GM12878 (cell line): ENCODE measurements around the gene LNX2. TPM values are rescaled to one million over a fixed set of nuclear protein-coding genes. Genes with fewer than 3 reads are reported as not detected.
A peak's percentile ranks its signal among the peaks of the same experiment; 100 is the strongest.

Source experiments
- ATAC-seq: fragments of 200-7000 bp; cut with Tn5 transposase; 3 replicates; pipeline ENCODE4 v1.9.1; 2020; ENCODE audit warnings: mild to moderate bottlenecking, moderate library complexity
- BruUV-seq: library from RNA; stranded (reverse); fragments of 400-500 nt; replicated peaks from 2 replicates; lab custom pipeline; 2021; lab: Mats Ljungman, UMichigan
- CTCF ChIA-PET: fragments of 300-600 bp; sonication (Branson Sonifier 250); formaldehyde crosslinking; extraction: SDS; loops from one replicate; lab custom pipeline; 2021; ENCODE audit warnings: inconsistent platforms; lab: Yijun Ruan, JAX
- POLR2A ChIA-PET: fragments of 350-600 bp; formaldehyde crosslinking; extraction: SDS; loops from one replicate; lab custom pipeline; 2021; ENCODE audit warnings: inconsistent platforms; lab: Charles Lee
- RAD21 ChIA-PET: fragments of 300-600 bp; sonication (Branson Sonifier 250); formaldehyde crosslinking; loops from one replicate; lab custom pipeline; 2023; ENCODE audit warnings: antibody characterized with exemption; ENCODE audit not compliant: unreplicated experiment; lab: Charles Lee
- SMC1A ChIA-PET: fragments of 300-600 bp; sonication (Branson Sonifier 250); formaldehyde crosslinking; loops from one replicate; lab custom pipeline; 2023; ENCODE audit not compliant: unreplicated experiment, uncharacterized antibody; lab: Charles Lee
- DNase-seq: peaks from one replicate; pipeline ENCODE4 v3.0.0-alpha.2; 2011; ENCODE audit warnings: low read depth, low spot score
- FAIRE-seq: peaks from 3 replicates; lab custom pipeline; 2011; peaks lifted over from hg19 to GRCh38; lab: Jason Lieb, UNC
- H2AFZ ChIP-seq: 2 replicates; pipeline ENCODE4 v1.6.0; 2011; ENCODE audit warnings: low read depth, low read length, control low read depth; ENCODE audit not compliant: control insufficient read depth
- H3K27ac ChIP-seq: 2 replicates; pipeline ENCODE4 v1.5.1; 2011; ENCODE audit warnings: control low read depth; ENCODE audit not compliant: control insufficient read depth, insufficient read depth
- H3K27me3 ChIP-seq, 2 experiments: replicated peaks in 1 of 2; 2 replicates each; pipeline versions ENCODE4 v1.6.0 to v1.6.1; 2011; ENCODE audit warnings: low read length in 1 of 2; ENCODE audit not compliant: control insufficient read depth in 2 of 2, insufficient read depth in 2 of 2
- H3K36me3 ChIP-seq, 2 experiments: 2 replicates each; pipeline ENCODE4 v1.5.1; 2011; ENCODE audit warnings: low read length in 1 of 2; ENCODE audit not compliant: control insufficient read depth in 2 of 2, insufficient read depth in 2 of 2
- H3K4me1 ChIP-seq: 2 replicates; pipeline ENCODE4 v1.6.1; 2011; ENCODE audit warnings: mild to moderate bottlenecking, low read length, moderate library complexity, mixed read lengths; ENCODE audit not compliant: control insufficient read depth, insufficient read depth
- H3K4me2 ChIP-seq: 2 replicates; pipeline ENCODE4 v1.6.0; 2011; ENCODE audit warnings: control low read depth; ENCODE audit not compliant: control insufficient read depth, insufficient read depth
- H3K4me3 ChIP-seq: fragments of 200-600 bp; sonication (generic); 2 replicates; pipeline ENCODE4 v1.5.1; 2016
- H3K79me2 ChIP-seq: 2 replicates; pipeline ENCODE4 v1.6.0; 2011; ENCODE audit warnings: low read length; ENCODE audit not compliant: control insufficient read depth, insufficient read depth
- H3K9ac ChIP-seq: 2 replicates; pipeline ENCODE4 v1.8.0; 2011; ENCODE audit warnings: low read length, control low read depth, mixed read lengths; ENCODE audit not compliant: control insufficient read depth, insufficient read depth
- H3K9me3 ChIP-seq: replicated peaks from 3 replicates; pipeline ENCODE4 v1.5.1; 2011; ENCODE audit warnings: mild to moderate bottlenecking, low read length; ENCODE audit not compliant: control insufficient read depth, insufficient read depth
- H4K20me1 ChIP-seq: 2 replicates; pipeline ENCODE4 v1.6.0; 2011; ENCODE audit not compliant: control insufficient read depth, insufficient read depth
- ZNF384 ChIP-seq: IDR thresholded peaks from 2 replicates; pipeline ENCODE4 v1.6.1; 2012; ENCODE audit warnings: low read depth, mild to moderate bottlenecking, low read length, improper control_type of control experiment, borderline replicate concordance
- WGBS: methylation state at CpG from one replicate; pipeline ENCODE4 v1.1.6; 2016; ENCODE audit warnings: low lambda C conversion rate; ENCODE audit not compliant: insufficient replicate concordance, insufficient coverage; ENCODE audit errors: missing lambda C conversion rate; 5-methylcytosine and 5-hydroxymethylcytosine counted together
- in situ Hi-C: fragments of 300-500 bp; cut with MboI; formaldehyde crosslinking; loops from 9 replicates; pipeline ENCODE4 v1.14.3; 2018; ENCODE audit warnings: mixed read lengths
- intact Hi-C: fragments of 100-400 bp; cut with micrococcal nuclease; formaldehyde crosslinking; loops from one replicate; pipeline ENCODE4 v1.14.2; 2022; ENCODE audit not compliant: unreplicated experiment
- polyA plus RNA-seq, 11 experiments: library from polyadenylated mRNA; depleted of rRNA in 4 of 11; unstranded in 6 of 11; stranded (reverse) in 5 of 11; fragments of >200 nt; fragmentation: Nextera tagmentation in 4 of 11; fragmentation: Illumina TruSeq in 1 of 11; extraction: Ambion mirVana in 4 of 11; extraction: Trizol in 1 of 11; gene quantifications; 1 replicate in 1 of 11; 2 replicates in 10 of 11; pipeline versions ENCODE4 v1.2.1 to v1.2.3, GENCODE V29; 2011 to 2016; ENCODE audit warnings: inconsistent platforms in 2 of 11, missing spikeins in 2 of 11, low read depth in 1 of 11
- total RNA-seq, 4 experiments: library from RNA; depleted of rRNA in 3 of 4; stranded (reverse); fragments of >200 nt in 3 of 4; fragmentation: Illumina TruSeq in 1 of 4; extraction: Trizol in 1 of 4; gene quantifications; 2 replicates each; pipeline versions ENCODE4 v1.2.1 to v1.2.3, GENCODE V29; 2013 to 2021
- TF ChIP-seq, protein P1 (sequence below): IDR thresholded peaks from 2 replicates; pipeline ENCODE4 v1.6.1; 2011; ENCODE audit warnings: low read depth, mild to moderate bottlenecking, low read length, moderate library complexity, borderline replicate concordance; ENCODE audit errors: extremely low read depth
- TF ChIP-seq, protein P2 (sequence below): fragments of 450-650 bp; IDR thresholded peaks from 2 replicates; pipeline ENCODE4 v1.6.1; 2016; ENCODE audit warnings: mild to moderate bottlenecking

The LNX2 gene
- total and polyA plus RNA-seq, 10 of the 15 experiments (the other 5 are each of a cell fraction or from before 2014, with no cell fraction given) = 1.3 to 7.7 (median 4.4) TPM

DNA sequence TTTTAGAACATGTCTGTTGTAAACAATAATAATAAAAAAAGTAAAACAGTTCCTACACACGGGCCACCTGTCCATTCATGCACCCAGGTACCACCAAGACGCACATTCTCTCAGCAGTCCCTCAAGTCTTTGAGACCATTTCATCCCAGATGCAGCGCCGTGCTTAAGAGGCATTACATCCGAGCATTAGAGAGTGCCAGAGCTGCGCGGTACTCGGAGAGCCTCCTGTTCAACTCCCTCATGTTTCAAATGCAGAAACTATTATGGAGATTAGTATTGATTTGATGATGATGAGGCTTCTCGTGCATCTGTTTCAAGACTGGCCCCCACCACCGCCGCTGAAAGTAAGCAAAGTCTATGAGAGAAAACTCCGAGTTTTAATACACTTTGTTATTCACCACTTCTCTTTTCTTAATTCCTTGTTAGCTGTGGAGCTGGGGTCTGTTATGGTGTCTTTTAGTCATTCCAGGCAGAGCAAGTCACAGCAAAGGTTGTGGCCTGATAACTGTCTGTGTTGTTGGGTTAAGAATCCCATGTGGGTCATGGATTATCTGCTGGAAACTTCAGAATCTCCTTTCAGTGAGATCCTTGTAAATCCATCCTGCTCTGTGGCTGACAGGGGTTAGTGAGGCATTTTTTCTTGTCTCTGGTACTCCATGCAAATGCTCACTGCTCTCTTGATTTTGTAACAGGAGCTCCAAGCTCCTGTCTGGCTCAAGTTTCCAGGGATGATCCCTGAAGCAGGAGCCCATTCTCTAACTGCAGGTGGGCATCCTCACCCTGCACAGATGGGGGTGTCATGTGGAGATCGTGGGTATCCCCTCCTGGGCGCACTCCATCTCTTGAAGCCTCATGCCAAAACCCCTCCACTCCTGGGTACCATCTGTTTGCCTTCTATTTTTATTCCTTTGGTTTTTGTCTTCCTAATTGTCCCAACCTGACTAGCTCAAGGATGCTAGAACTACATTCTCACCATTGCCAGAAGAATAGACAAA, 95.1 kb downstream of the LNX2 start (continued):
- TF ChIP-seq, protein P1, sequence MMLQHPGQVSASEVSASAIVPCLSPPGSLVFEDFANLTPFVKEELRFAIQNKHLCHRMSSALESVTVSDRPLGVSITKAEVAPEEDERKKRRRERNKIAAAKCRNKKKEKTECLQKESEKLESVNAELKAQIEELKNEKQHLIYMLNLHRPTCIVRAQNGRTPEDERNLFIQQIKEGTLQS = no peak

DNA sequence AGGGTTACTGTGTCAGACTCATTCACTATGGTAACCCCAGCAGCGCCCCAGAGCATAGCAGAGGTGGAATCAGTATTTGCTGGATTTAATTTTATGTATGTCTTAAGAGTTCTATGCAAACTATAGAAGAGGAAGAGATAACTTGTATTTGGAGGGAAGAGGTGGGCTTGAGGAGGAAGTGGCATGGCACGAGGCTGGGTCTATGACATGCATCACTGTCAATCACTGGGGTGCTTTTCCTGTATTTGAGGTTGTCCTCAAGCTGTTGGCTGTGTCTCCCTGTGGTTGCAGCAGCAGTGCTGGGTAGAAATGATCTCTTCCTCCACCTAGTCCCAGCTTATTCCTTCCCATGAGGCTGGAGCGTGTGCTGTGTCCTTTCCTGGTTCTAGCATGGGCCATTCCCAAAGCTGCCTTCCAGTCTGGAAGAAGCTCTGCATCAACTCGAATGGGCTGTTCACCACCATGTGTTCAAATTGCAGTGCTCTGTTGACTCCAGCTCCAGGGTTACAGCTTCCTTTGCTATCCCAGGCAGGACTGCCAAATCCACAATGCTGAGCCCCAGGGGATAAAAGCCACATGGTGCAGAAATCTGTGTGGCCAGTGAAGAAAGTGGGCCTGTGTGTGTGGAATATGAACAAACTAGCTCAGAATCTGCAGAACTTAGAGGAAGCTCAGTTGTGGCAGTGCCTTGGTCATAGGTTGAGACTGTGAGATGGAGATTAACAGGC, 96.8 kb downstream of the LNX2 start:
- SMC1A ChIA-PET = no interaction called here
- Histone ChIP-seq H3K9me3 (no peaks in the 10 kb centered on the region; the same call in 2 of the 3 replicates), H3K36me3 (no peaks in the 10 kb centered on the region), H3K9ac (no peak overlapping the region), H4K20me1 (no peaks in the 10 kb centered on the region), H3K4me1 (no peaks in the 10 kb centered on the region), H3K4me3 (no peak overlapping the region), H3K79me2 (no peaks in the 10 kb centered on the region), H2AFZ (no peak overlapping the region), H3K27ac (no peak overlapping the region), H3K27me3 (no peaks in the 10 kb centered on the region), H3K4me2 (no peak overlapping the region)
- DNase-seq (no peak), ATAC-seq (no peak), FAIRE-seq (no peak)
- in situ Hi-C loops = no loop called here
- 28% methylated on average over 4 of the region's 4 CpGs for WGBS
- TF ChIP-seq, protein P2, sequence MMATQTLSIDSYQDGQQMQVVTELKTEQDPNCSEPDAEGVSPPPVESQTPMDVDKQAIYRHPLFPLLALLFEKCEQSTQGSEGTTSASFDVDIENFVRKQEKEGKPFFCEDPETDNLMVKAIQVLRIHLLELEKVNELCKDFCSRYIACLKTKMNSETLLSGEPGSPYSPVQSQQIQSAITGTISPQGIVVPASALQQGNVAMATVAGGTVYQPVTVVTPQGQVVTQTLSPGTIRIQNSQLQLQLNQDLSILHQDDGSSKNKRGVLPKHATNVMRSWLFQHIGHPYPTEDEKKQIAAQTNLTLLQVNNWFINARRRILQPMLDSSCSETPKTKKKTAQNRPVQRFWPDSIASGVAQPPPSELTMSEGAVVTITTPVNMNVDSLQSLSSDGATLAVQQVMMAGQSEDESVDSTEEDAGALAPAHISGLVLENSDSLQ = 0 out of 2 replicates have a peak, but pooled peaks have one; percentile 24
- TF ChIP-seq ZNF384 = no peak
- no TSS peak for BruUV-seq
- POLR2A ChIA-PET = no interaction called here
- CTCF ChIA-PET = interaction anchor here (0.8 to 1.1 kb wide), 3 partner anchors 12 to 162 kb away, joined by 3 read pairs; no protein-coding TSS in a partner anchor
- intact Hi-C loops = no loop called here
- RAD21 ChIA-PET = interaction anchor here (1.0 to 1.4 kb wide), 2 partner anchors 10 to 304 kb away, joined by 3 to 5 read pairs; no protein-coding TSS in a partner anchor
